IgD-negative memory B cell (primary cell): Measurements from ENCODE around the gene CCDC54. TPM values are rescaled to one million over a fixed set of nuclear protein-coding genes. Genes with fewer than 3 reads are reported as not detected.

Experiments used
- H3K27ac Mint-ChIP-seq, 3 donors: one replicate each; pipeline ENCODE4 v1.8.0; 2020 to 2022; ENCODE audit warnings: mild to moderate bottlenecking in 3 of 3, mixed read lengths in 3 of 3, moderate library complexity in 1 of 3
- H3K27me3 Mint-ChIP-seq: one replicate; pipeline ENCODE4 v1.8.0; 2021; ENCODE audit warnings: mixed read lengths
- H3K36me3 Mint-ChIP-seq: one replicate; pipeline ENCODE4 v1.8.0; 2020; ENCODE audit warnings: mild to moderate bottlenecking, mixed read lengths
- H3K4me1 Mint-ChIP-seq, 3 donors: one replicate each; pipeline ENCODE4 v1.8.0; 2020 to 2022; ENCODE audit warnings: mixed read lengths in 3 of 3, mild to moderate bottlenecking in 1 of 3
- H3K4me3 Mint-ChIP-seq, 4 donors: one replicate each; pipeline ENCODE4 v1.8.0; 2020 to 2022; ENCODE audit warnings: mild to moderate bottlenecking in 4 of 4, mixed read lengths in 4 of 4, moderate library complexity in 3 of 4
- H3K9me3 Mint-ChIP-seq, 3 donors: one replicate each; pipeline ENCODE4 v1.8.0; 2020 to 2021; ENCODE audit warnings: mixed read lengths in 3 of 3, mild to moderate bottlenecking in 1 of 3
- polyA plus RNA-seq: library from polyadenylated mRNA; unstranded; fragments of 300-500 nt; fragmentation: Illumina TruSeq; gene quantifications from one replicate; pipeline ENCODE4 v1.2.3, GENCODE V29; 2021

CCDC54 gene
- polyA plus RNA-seq, 1 donor from 2014 or later: not detected

DNA sequence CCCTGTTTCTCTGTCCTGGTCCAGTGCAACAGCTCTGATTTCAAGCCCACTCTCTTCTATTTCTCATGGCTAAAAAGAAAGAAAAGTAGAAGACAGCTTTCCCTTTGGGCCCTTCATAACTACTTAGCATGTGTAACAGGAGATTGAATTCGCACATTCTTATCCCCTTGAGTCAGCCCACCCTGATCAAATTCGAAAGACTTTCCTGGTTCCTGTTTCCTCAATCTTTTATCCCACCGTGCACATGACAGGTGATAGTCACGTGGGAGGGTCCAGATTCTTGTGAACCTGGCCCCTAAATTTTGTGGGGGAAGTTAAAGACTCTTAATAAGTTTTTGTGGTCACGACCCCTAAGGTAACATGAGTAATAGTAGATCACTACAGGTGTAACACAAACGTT, 4.7 kb upstream of the CCDC54 start:
- Mint-ChIP-seq H3K9me3 (no peaks in the 10 kb centered on the region), H3K27ac (no peak overlapping the region), H3K36me3 (peaks cover 2% of the 10 kb centered on the region), H3K27me3 (peaks cover 8% of the 10 kb centered on the region), H3K4me1 (peaks cover 0 to 3% (median 2%) of the 10 kb centered on the region in 3 donors), H3K4me3 (no peak overlapping the region)

DNA sequence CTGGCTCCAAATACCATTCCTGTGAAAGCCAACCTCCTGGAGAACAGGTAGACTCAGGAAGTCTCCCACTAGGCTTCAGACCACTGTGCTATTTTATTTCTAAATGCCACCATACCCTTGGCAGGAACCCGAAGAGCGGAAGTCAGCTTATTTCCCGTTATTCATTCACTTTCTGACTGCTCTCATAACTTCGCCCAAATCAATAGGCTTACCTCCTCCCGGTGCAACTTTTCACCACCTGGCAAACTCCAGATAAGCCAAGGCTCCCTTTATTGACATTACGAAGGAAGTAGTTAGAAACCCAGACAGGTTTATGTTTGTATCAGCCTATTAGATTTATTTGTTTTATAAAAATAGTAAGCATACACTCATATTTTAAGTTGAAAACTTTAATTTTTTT, 3.3 kb upstream of the CCDC54 start:
- peaks cover 8% of the 10 kb centered on the region for H3K27me3 Mint-ChIP-seq
- no peak overlapping the region for H3K4me3 Mint-ChIP-seq
- H3K36me3 Mint-ChIP-seq: peaks cover 2% of the 10 kb centered on the region
- H3K9me3 Mint-ChIP-seq: no peaks in the 10 kb centered on the region
- H3K4me1 Mint-ChIP-seq: peaks cover 0 to 3% (median 2%) of the 10 kb centered on the region in 3 donors
- no peak overlapping the region for H3K27ac Mint-ChIP-seq

DNA sequence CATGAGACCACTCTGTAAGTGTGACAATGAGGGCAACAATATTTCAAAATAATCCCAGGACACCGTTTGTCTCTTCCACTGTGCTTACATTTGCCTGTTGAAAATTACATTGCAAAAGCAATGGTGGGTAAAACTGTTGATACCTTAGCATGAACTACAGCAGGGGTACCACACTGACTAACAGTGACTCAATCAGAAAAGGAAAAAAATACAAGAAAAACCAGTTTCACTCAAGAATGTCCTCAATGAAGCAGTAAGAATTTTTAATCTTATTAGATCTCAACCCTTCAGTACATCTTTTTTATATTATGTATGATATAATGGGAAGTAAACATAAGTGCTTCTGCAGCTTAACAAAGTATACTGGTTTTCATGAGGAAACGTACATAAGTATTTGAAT, 1.6 kb upstream of the CCDC54 start:
- H3K27ac Mint-ChIP-seq: no peak overlapping the region
- H3K27me3 Mint-ChIP-seq: peaks cover 9% of the 10 kb centered on the region

DNA sequence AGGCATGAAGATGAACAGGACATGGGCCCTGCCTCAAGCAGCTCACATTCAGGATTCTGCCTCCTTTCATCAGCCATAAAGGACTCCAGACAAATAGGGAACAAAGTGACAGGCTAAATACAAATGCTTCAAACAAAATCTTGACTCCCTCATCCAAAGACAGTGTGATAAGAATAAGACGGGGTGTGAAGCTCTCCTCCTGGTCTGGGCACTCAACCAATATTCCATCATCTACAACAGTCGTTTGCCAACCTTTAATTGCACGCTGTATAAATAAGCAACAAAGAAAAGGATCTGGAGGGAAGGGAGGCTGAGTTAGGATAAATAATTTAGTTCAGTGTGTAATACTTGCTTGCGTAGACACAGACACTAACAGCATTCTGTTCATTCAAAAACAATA, 5.4 kb downstream of the CCDC54 start:
- Mint-ChIP-seq H3K27me3 (peaks cover 2% of the 10 kb centered on the region), H3K4me3 (no peak overlapping the region), H3K36me3 (peaks cover 2% of the 10 kb centered on the region), H3K4me1 (no peaks in the 10 kb centered on the region), H3K27ac (no peak overlapping the region), H3K9me3 (peaks cover 0 to 1% (median 0%) of the 10 kb centered on the region in 3 donors)

More for the DNA sequence above, 1.6 kb upstream of the CCDC54 start:
- no peak overlapping the region for H3K4me3 Mint-ChIP-seq
- H3K4me1 Mint-ChIP-seq: peaks cover 0 to 3% (median 2%) of the 10 kb centered on the region in 3 donors
- H3K9me3 Mint-ChIP-seq: peaks cover 0 to 1% (median 0%) of the 10 kb centered on the region in 3 donors
- H3K36me3 Mint-ChIP-seq: peaks cover 2% of the 10 kb centered on the region

DNA sequence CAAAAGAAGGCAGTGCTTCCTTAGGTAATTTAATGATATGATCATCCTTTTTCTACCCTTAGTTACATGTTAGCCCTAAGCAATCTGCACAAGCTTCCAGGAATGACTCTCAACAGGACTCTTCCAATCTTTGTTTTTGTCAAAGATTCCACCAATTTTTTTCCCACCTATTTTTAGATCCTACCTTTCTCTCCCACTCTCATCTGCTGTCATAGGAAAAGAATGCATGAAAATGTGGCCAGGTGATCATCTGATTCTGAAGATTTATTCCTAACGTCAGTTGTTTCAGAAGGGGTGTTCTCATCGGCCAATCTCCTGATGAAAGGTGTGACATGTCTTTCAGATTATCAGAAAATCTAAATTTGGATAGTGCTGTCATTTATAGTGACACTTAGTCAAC, 7.2 kb downstream of the CCDC54 start:
- H3K27ac Mint-ChIP-seq: no peak overlapping the region
- H3K4me1 Mint-ChIP-seq: no peaks in the 10 kb centered on the region
- H3K9me3 Mint-ChIP-seq: peaks cover 0 to 1% (median 0%) of the 10 kb centered on the region in 3 donors
- peaks cover 2% of the 10 kb centered on the region for H3K36me3 Mint-ChIP-seq
- H3K4me3 Mint-ChIP-seq: no peak overlapping the region
- peaks cover 2% of the 10 kb centered on the region for H3K27me3 Mint-ChIP-seq

DNA sequence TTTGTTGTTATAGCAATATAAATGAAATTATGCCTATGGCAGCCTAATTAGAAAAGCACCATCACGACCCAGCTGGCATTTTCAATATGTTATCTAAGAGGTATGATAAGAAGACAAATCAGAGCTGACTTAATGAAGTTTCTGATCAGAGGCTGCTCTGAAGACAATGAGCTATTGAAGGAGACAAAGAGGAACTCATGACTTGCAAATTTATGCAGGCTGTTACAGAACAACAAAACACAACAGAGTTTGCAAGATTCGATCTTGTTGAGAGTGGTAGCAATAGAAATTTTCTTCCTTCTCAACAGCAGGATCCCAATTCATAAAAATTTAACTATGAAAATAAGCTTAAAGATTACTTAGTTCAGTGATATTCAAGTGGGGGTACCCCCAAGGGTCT, 7.7 kb downstream of the CCDC54 start:
- H3K36me3 Mint-ChIP-seq: peaks cover 2% of the 10 kb centered on the region
- H3K9me3 Mint-ChIP-seq: peaks cover 0 to 1% (median 0%) of the 10 kb centered on the region in 3 donors
- no peak overlapping the region for H3K4me3 Mint-ChIP-seq
- no peaks in the 10 kb centered on the region for H3K4me1 Mint-ChIP-seq
- H3K27me3 Mint-ChIP-seq: peaks cover 2% of the 10 kb centered on the region
- no peak overlapping the region for H3K27ac Mint-ChIP-seq

DNA sequence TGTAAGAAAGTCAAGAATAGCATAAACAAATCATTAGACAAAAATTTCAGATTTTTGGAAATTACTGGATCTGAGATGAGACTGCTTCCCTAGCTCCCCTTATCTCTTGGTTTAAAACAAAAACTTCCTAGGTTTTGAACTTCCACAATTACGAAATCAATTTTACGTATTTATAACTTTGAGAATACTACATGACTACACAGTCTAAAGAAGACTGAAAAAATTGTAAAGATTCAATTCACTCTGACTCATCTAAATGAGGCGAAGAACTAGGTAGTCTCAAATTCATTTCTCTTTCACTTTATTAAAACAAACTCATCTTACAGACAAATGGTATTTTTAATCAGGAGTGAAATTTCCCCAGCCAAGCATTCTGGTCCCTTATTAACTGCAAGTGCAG, 10.3 kb downstream of the CCDC54 start:
- H3K4me1 Mint-ChIP-seq: no peaks in the 10 kb centered on the region
- H3K27ac Mint-ChIP-seq: no peak overlapping the region
- no peak overlapping the region for H3K4me3 Mint-ChIP-seq
- H3K27me3 Mint-ChIP-seq: no peaks in the 10 kb centered on the region
- no peaks in the 10 kb centered on the region for H3K9me3 Mint-ChIP-seq
- H3K36me3 Mint-ChIP-seq: no peaks in the 10 kb centered on the region

DNA sequence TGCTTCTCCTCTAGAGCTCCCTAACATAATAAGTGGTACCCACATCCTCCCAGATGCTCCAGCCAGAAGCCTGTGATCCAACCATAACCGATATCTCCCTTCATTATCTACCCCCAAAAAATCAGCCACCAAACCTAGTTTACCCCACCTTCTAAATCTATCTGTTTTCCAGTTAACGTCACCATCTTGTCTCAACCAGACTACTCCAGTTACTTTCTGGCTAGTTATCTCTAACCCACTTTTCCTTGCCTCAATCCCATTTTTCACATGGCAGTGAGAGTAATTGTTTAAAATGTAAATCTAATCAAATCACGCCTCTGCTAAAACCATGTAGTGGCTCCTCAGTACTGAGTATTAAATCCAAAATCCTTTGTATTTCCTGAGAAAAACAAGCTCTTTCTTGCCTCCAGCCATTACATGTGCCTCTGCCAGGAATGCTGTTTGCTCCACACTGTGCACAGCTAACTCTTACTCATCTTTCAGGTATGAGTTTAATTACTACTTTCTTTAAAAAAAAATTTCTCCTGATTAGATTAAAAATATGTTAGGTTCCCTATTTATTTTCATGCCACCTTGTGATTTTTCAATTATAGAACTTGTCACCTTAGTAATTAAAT, 15.4 kb downstream of the CCDC54 start:
- Mint-ChIP-seq H3K27ac (no peak overlapping the region), H3K4me1 (peaks cover 3 to 10% (median 4%) of the 10 kb centered on the region in 3 donors), H3K4me3 (no peak overlapping the region), H3K36me3 (no peaks in the 10 kb centered on the region), H3K27me3 (peaks cover 2% of the 10 kb centered on the region), H3K9me3 (no peaks in the 10 kb centered on the region)

DNA sequence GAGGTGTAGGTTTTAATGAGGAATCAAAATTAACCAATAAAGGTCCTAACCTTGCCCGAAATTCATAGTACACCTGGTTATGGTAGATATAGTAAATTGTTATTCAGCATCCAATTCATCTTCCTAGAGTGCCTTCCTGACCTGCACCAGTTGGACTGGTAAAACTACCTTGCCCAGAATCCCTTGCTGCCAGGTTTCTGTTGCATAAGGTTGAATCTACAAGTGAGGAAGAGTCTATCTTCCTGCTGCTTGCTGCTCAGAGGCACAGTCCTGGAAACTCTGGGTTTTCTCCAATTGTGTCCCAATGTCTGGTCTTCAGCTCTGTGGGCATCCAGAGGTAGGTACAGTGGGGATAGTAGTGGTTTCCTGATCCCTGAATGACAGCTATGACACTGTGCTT, 17.3 kb downstream of the CCDC54 start:
- no peaks in the 10 kb centered on the region for H3K36me3 Mint-ChIP-seq
- H3K27me3 Mint-ChIP-seq: peaks cover 2% of the 10 kb centered on the region
- no peaks in the 10 kb centered on the region for H3K9me3 Mint-ChIP-seq
- H3K4me1 Mint-ChIP-seq: peaks cover 3 to 10% (median 4%) of the 10 kb centered on the region in 3 donors
- no peak overlapping the region for H3K27ac Mint-ChIP-seq
- H3K4me3 Mint-ChIP-seq: no peak overlapping the region

DNA sequence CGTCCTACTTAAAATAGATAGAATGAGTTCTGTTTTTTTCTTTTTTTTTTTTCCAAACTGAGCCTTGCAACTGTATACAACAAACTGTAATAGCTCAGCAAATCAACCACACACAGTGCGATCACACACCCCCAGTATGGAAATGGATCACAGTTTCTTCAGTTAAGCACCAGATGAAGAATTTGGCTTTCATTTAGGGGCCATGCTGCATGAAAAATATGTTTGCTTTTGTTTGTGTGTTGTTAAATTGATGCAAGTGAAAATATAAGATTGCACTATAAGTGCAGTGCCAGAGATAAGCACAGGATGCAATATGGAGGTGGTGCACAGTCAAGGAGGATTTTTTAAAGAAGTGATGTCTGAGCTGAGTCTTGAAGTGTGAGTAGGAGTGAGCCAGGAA, 17.8 kb downstream of the CCDC54 start:
- H3K4me1 Mint-ChIP-seq: peaks cover 3 to 10% (median 4%) of the 10 kb centered on the region in 3 donors
- H3K4me3 Mint-ChIP-seq: no peak overlapping the region
- H3K27ac Mint-ChIP-seq: no peak overlapping the region
- H3K27me3 Mint-ChIP-seq: peaks cover 2% of the 10 kb centered on the region
- H3K9me3 Mint-ChIP-seq: no peaks in the 10 kb centered on the region
- H3K36me3 Mint-ChIP-seq: no peaks in the 10 kb centered on the region

DNA sequence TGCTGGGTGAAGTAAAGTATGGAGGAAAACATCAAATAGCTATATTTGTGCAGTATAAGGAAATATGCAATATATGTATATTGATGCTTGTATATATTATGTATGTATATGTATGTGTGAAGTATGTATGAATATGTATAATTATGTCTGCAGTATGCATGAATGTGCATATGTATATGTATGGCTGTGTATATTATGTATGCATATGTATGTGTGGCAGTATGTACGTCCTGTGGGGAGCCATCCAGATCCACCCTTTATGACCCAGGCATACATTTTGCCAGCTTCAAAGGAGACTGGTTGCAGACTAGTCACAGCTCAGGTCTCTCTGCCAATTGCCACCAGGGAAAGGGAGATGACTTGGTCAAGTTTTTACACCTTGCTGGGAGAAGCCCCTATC, 24.1 kb downstream of the CCDC54 start:
- H3K9me3 Mint-ChIP-seq: no peaks in the 10 kb centered on the region
- H3K27me3 Mint-ChIP-seq: peaks cover 2% of the 10 kb centered on the region
- H3K4me3 Mint-ChIP-seq: no peak overlapping the region
- peaks cover 3 to 10% (median 4%) of the 10 kb centered on the region in 3 donors for H3K4me1 Mint-ChIP-seq
- H3K27ac Mint-ChIP-seq: no peak overlapping the region
- no peaks in the 10 kb centered on the region for H3K36me3 Mint-ChIP-seq

DNA sequence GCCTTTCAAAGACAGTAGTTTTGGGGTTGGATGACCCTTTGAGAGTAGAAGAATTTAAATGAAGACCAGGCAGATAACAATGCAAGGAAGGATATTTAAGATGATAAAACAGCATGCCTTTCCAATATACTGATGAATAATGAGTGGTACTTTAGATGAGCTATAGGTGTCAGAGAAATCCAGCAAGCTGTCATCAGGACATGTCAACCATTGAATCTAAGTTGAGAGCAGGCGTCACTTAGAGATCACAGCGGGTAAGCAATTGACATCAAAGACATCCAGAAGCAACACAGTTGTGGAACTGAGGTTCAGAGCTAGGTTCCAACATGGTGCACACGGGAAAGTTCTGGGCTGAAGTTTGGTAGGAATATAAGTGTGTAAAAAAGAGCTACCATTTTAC, 25.0 kb downstream of the CCDC54 start:
- Mint-ChIP-seq H3K27ac (no peak overlapping the region), H3K27me3 (no peaks in the 10 kb centered on the region), H3K9me3 (no peaks in the 10 kb centered on the region), H3K4me1 (peaks cover under 1 to 2% (median 2%) of the 10 kb centered on the region in 3 donors), H3K36me3 (no peaks in the 10 kb centered on the region), H3K4me3 (no peak overlapping the region)

DNA sequence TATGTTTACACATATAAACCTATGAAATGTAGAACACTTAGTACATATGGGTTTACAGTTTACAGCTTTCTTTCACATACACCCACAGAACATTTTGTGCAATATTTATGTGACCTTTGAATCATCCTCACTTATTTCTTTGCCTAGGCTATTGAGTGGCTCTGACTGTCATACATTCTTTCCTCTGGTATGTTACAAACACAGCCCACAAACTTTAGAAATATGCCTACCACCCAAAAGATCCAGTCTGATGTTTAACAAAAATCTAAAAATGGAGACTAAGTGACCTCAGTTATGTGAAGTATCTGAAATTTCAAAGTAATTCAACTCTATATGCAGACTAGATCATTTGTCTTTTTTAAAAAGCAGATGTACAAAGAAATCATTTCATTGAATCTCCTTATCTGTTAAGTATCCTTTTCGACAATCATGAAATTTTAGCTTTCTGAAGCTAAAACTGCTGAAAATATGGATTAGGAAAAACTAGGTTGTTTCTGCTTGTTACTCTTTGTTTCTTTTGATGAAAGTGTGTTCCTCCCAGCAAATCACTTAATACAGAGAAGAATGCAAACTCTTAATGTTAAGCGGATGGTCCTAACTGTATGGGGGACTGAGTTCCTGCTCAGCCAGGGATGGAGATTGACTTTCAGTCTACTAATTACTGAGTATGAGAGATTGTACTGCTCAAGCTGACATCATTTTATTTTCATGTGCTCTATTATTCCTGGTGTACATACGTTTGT, 27.7 kb downstream of the CCDC54 start:
- Mint-ChIP-seq H3K4me3 (no peak overlapping the region), H3K27ac (no peak overlapping the region), H3K4me1 (no peaks in the 10 kb centered on the region), H3K36me3 (no peaks in the 10 kb centered on the region), H3K9me3 (peaks cover 5 to 6% (median 6%) of the 10 kb centered on the region in 3 donors), H3K27me3 (no peaks in the 10 kb centered on the region)

DNA sequence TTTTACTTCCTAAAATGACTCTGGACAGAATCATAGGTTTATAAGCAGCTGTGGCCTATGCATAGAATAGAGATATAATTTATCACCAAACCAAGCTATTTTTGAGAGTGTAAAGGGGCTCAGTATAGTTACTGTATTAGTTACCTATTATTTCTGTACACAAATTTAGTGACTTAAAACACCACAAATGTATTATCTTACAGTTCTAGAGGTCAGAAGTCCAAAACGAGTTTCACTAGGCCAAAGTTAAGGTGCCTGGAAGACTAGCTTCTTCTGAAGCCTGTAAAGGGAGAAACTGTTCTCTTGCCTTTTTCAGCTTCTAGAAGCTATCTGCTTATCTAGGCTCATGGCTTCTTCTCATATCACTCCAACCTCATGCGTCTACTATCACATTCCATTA, 30.1 kb downstream of the CCDC54 start:
- H3K27ac Mint-ChIP-seq: no peak overlapping the region
- H3K27me3 Mint-ChIP-seq: no peaks in the 10 kb centered on the region
- H3K4me3 Mint-ChIP-seq: no peak overlapping the region
- no peaks in the 10 kb centered on the region for H3K36me3 Mint-ChIP-seq
- peaks cover 6 to 11% (median 7%) of the 10 kb centered on the region in 3 donors for H3K9me3 Mint-ChIP-seq
- peaks cover 0 to 1% (median 0%) of the 10 kb centered on the region in 3 donors for H3K4me1 Mint-ChIP-seq

DNA sequence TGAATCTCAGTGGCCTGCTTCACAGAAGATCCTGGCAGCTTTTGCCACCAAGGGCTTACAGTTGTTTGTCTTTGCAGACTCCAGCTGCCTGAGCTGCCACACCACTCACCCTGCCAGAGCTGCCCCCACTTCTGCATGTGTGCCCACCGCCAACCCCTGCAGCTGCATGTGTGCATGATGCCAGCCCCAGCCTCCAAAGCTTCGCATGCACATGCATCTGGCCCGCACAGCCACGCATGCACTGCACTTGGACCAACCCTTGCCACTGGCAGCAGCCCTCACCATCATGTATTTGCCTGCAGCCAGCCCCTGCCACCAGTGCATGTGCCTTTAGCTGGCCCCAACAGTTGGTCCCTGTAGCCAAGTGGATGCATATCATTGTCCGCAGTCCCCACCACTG, 31.3 kb downstream of the CCDC54 start:
- no peak overlapping the region for H3K27ac Mint-ChIP-seq
- no peaks in the 10 kb centered on the region for H3K27me3 Mint-ChIP-seq
- peaks cover 6 to 11% (median 7%) of the 10 kb centered on the region in 3 donors for H3K9me3 Mint-ChIP-seq
- H3K36me3 Mint-ChIP-seq: no peaks in the 10 kb centered on the region
- no peak overlapping the region for H3K4me3 Mint-ChIP-seq
- H3K4me1 Mint-ChIP-seq: peaks cover 0 to 1% (median 0%) of the 10 kb centered on the region in 3 donors

DNA sequence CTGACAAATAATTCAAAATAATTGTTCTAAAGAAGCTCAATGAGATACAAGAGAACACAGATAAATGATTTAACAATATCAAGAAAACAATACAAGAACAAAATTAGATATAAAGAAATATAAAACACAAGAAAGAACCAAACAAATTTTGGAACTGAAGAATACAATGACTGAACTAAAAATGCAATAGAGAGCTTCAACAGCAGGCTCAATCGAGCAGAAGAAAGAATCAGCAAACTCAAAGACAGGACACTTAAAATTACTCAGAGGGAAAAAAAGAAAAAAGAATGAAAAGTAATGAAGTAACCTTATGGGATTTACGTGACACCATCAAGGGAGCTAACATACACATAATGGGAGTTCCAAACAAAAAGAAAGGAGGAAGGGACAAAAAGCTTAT, 32.1 kb downstream of the CCDC54 start:
- Mint-ChIP-seq H3K27ac (no peak overlapping the region), H3K36me3 (no peaks in the 10 kb centered on the region), H3K27me3 (no peaks in the 10 kb centered on the region), H3K4me1 (peaks cover 0 to 4% (median 1%) of the 10 kb centered on the region in 3 donors), H3K4me3 (no peak overlapping the region), H3K9me3 (peaks cover 6 to 11% (median 7%) of the 10 kb centered on the region in 3 donors)
